Measurements from ENCODE around the gene MIP.
"Not testable (repeated sequence)": the region's sequence is repeated elsewhere in the genome, so short reads cannot be mapped to it uniquely, and the experiment has no call there.

GRCh38 chr12:56494106-56494415 is 39.6 kb upstream of the MIP start:
- TF ChIP-seq, protein P1, sequence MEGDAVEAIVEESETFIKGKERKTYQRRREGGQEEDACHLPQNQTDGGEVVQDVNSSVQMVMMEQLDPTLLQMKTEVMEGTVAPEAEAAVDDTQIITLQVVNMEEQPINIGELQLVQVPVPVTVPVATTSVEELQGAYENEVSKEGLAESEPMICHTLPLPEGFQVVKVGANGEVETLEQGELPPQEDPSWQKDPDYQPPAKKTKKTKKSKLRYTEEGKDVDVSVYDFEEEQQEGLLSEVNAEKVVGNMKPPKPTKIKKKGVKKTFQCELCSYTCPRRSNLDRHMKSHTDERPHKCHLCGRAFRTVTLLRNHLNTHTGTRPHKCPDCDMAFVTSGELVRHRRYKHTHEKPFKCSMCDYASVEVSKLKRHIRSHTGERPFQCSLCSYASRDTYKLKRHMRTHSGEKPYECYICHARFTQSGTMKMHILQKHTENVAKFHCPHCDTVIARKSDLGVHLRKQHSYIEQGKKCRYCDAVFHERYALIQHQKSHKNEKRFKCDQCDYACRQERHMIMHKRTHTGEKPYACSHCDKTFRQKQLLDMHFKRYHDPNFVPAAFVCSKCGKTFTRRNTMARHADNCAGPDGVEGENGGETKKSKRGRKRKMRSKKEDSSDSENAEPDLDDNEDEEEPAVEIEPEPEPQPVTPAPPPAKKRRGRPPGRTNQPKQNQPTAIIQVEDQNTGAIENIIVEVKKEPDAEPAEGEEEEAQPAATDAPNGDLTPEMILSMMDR (conservative IDR thresholded peaks at IDR 0.05; ENCODE audit: low read depth, low read length): not testable (repeated sequence)
- not testable (repeated sequence) for TF ChIP-seq EZH2 (IDR thresholded peaks at IDR 0.05; ENCODE audit: borderline replicate concordance, low read depth, low read length, poor library complexity, severe bottlenecking)
